Subcutaneous preadipocyte (primary cell): Measurements from ENCODE around the gene MYCN. TPM values are rescaled to one million over a fixed set of nuclear protein-coding genes. Genes with fewer than 3 reads are reported as not detected.

Experiments used
- small RNA-seq: library from RNA; depleted of rRNA; stranded (forward); fragments of <200 nt; gene quantifications from one replicate; pipeline ENCODE3, GENCODE V24; 2012
- total RNA-seq: library from RNA; depleted of rRNA; stranded (reverse); fragments of >200 nt; gene quantifications from 2 replicates; pipeline ENCODE4 v1.2.3, GENCODE V29; 2012

MYCN gene
- total RNA-seq, result not detected in 2 replicates

DNA sequence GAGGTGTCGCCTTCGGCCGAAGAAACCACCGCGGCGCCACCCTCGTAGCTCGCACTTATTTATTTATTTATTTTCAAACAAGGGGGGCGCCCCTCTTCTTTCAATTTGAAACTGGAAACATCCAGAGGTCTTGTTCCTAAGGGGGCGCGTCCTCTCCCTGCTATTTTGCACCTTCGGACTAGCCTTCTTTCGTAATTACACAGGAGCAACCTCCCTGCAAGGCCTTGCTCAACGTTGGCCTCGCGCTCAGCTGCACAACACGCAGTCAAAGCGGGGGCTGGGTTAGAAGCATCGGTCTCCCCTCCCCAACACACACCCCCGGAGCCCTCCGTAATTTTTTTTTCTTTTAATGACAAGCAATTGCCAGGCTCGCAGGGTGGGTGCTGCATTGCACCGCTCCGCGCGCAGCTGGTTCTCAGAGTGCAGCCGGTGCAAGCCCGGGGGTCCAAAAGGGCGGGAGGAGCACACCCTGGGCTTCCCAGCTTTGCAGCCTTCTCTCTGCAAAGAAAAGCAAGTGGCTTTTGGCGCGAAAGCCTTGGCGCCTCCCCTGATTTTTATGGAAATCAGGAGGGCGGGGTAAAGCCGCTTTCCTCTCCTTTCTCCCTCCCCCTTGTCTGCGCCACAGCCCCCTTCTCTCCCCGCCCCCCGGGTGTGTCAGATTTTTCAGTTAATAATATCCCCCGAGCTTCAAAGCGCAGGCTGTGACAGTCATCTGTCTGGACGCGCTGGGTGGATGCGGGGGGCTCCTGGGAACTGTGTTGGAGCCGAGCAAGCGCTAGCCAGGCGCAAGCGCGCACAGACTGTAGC, at the start of gene MYCN:
Gene MYCN (plus strand): TSS at position 697 of the 807 bp plus-strand sequence. CDS start 1,515 bp downstream, outside the sequence.

Small RNA genes within 50 kb of the gene (small RNA-seq; reads per million reads assigned to genes)
- gene RF01210, result not detected
- not detected for gene RN7SL104P
